ENCODE data around the gene RBFOX2.

DNA sequence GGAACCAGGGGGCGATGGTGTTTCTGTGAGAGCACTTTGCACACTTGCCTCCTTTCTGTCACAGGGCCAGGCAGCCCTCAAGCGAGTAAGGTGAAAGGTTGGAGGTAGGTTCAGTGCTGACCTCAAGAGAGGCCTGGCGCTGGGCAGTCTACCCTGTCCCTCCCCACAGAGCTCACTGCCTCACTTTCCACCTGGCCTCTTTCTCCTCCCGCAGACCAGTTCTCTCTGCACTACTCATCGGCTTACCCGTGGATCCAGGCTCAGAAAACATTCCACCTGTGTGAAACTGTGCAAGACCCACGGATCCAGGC, 294.2 kb downstream of the RBFOX2 start:
- no peak for TF ChIP-seq CTCF (IDR thresholded peaks at IDR 0.05)
- no peak for TF ChIP-seq ZFX (IDR thresholded peaks at IDR 0.05; ENCODE audit: borderline replicate concordance)
